ENCODE data around the gene TMEM184C.

DNA sequence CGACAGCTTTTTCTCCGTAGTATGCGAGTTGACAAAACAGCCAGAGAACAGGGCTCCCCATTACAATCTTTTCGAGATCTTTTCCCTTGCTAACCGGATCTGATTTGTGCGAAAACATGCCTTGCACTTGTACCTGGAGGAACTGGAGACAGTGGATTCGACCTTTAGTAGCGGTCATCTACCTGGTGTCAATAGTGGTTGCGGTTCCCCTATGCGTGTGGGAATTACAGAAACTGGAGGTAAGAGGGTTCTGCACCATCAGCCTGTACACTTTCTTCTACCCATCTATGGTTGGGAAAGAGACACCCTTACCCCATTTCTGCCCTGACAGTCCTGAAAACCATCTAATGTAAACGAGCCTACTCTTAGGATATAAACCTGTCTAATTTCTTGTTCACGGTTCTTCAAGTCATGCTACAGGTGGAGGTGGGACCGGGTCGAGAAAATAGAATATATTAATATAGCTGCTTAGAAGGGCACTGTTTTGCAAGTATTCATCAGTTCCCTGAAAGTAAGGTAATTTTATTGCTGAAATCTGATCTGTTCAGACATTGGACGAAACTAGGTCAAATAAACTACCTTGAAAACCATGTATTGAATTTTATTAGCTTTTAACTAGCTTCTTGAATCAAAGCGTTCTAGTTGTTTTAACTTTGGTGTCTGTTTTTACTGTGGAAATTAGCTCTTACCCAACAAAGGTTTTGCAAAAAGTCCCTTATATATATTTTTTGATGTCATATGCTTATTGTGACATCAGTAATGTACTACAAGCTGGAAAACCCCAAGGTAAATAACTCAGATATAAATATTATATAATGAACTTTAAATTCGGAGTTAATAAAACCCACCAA is 869 bp downstream of the TMEM184C start:
- TF ChIP-seq POLR2A (IDR thresholded peaks at IDR 0.05) = no peak
- TF ChIP-seq, protein P1, sequence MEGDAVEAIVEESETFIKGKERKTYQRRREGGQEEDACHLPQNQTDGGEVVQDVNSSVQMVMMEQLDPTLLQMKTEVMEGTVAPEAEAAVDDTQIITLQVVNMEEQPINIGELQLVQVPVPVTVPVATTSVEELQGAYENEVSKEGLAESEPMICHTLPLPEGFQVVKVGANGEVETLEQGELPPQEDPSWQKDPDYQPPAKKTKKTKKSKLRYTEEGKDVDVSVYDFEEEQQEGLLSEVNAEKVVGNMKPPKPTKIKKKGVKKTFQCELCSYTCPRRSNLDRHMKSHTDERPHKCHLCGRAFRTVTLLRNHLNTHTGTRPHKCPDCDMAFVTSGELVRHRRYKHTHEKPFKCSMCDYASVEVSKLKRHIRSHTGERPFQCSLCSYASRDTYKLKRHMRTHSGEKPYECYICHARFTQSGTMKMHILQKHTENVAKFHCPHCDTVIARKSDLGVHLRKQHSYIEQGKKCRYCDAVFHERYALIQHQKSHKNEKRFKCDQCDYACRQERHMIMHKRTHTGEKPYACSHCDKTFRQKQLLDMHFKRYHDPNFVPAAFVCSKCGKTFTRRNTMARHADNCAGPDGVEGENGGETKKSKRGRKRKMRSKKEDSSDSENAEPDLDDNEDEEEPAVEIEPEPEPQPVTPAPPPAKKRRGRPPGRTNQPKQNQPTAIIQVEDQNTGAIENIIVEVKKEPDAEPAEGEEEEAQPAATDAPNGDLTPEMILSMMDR (IDR thresholded peaks at IDR 0.05) = no peak
